B cell (primary cell): ENCODE results near the gene CDC45. TPM values are rescaled to one million over a fixed set of nuclear protein-coding genes. Genes with fewer than 3 reads are reported as not detected.

Source experiments
- ATAC-seq: fragments of 200-7000 bp; cut with Tn5 transposase; one replicate; pipeline ENCODE4 v1.10.0; 2021; ENCODE audit warnings: low read depth, mild to moderate bottlenecking, moderate number of reproducible peaks, moderate library complexity
- CTCF ChIA-PET: fragments of 350-600 bp; sonication (Branson Sonifier 250); formaldehyde crosslinking; loops from one replicate; lab custom pipeline; 2021; ENCODE audit warnings: antibody characterized with exemption, inconsistent platforms; lab: Charles Lee
- POLR2A ChIA-PET: fragments of 350-600 bp; sonication (Branson Sonifier 250); formaldehyde crosslinking; loops from one replicate; lab custom pipeline; 2021; ENCODE audit warnings: antibody characterized with exemption; lab: Charles Lee
- DNase-seq: peaks from one replicate; pipeline ENCODE4 v3.0.0; 2013
- H2AFZ ChIP-seq: 2 replicates; pipeline ENCODE4 v1.6.1; 2012; ENCODE audit warnings: mild to moderate bottlenecking, low read depth, low read length; ENCODE audit not compliant: insufficient read depth, poor library complexity, severe bottlenecking
- H3K27ac ChIP-seq, 2 donors: 1 replicate in 1 of 2; 2 replicates in 1 of 2; pipeline ENCODE4 v1.5.1; 2012 to 2013; ENCODE audit warnings: low read length in 2 of 2, mild to moderate bottlenecking in 2 of 2, moderate library complexity in 1 of 2
- H3K27me3 ChIP-seq, 4 experiments: fragments of 200-600 bp in 1 of 4; sonication (generic) in 1 of 4; replicated peaks in 1 of 4; 1 replicate in 2 of 4; 2 replicates in 2 of 4; pipeline versions ENCODE4 v1.6.1 to v1.7.0; 2013 to 2016; ENCODE audit warnings: low read length in 3 of 4, mild to moderate bottlenecking in 2 of 4, mixed read lengths in 1 of 4, moderate library complexity in 1 of 4; ENCODE audit not compliant: insufficient read depth in 4 of 4, control insufficient read depth in 3 of 4; ENCODE audit errors: control extremely low read depth in 1 of 4
- H3K36me3 ChIP-seq, 2 experiments: replicated peaks in 1 of 2; 1 replicate in 1 of 2; 2 replicates in 1 of 2; pipeline versions ENCODE4 v1.6.1 to v1.7.1; 2013; ENCODE audit warnings: low read length in 1 of 2; ENCODE audit not compliant: insufficient read depth in 2 of 2, control insufficient read depth in 1 of 2; ENCODE audit errors: control extremely low read depth in 1 of 2, extremely low read depth in 1 of 2
- H3K4me1 ChIP-seq, 2 donors: fragments of 200-600 bp in 1 of 2; sonication (generic) in 1 of 2; 1 replicate in 1 of 2; 2 replicates in 1 of 2; pipeline versions ENCODE4 v1.5.1 to v1.6.1; 2013 to 2017; ENCODE audit warnings: low read length in 2 of 2; ENCODE audit not compliant: control insufficient read depth in 2 of 2, insufficient read depth in 2 of 2
- H3K4me2 ChIP-seq: replicated peaks from 2 replicates; pipeline ENCODE3; 2012; ENCODE audit warnings: mild to moderate bottlenecking, low read depth, low read length; ENCODE audit not compliant: poor library complexity, severe bottlenecking
- H3K4me3 ChIP-seq, 5 experiments: fragments of 200-600 bp in 1 of 5; sonication (generic) in 1 of 5; 1 replicate in 3 of 5; 2 replicates in 2 of 5; pipeline versions ENCODE4 v1.5.1 to v1.7.0; 2011 to 2016; ENCODE audit warnings: low read length in 4 of 5, mild to moderate bottlenecking in 4 of 5, low read depth in 2 of 5, control low read depth in 1 of 5, moderate library complexity in 1 of 5; ENCODE audit not compliant: insufficient read depth in 1 of 5; ENCODE audit errors: control extremely low read depth in 1 of 5, extremely low read depth in 1 of 5
- H3K79me2 ChIP-seq: fragments of 200-600 bp; sonication (generic); one replicate; pipeline ENCODE4 v1.6.0; 2016; ENCODE audit warnings: low read length; ENCODE audit not compliant: control insufficient read depth, insufficient read depth
- H3K9ac ChIP-seq: fragments of 200-600 bp; sonication (generic); 2 replicates; pipeline ENCODE4 v1.6.1; 2017; ENCODE audit warnings: mild to moderate bottlenecking, low read length, moderate library complexity
- H3K9me3 ChIP-seq, 3 donors: one replicate each; pipeline versions ENCODE4 v1.6.1 to v1.7.1; 2013; ENCODE audit warnings: low read length in 2 of 3; ENCODE audit not compliant: control insufficient read depth in 2 of 3, insufficient read depth in 1 of 3; ENCODE audit errors: control extremely low read depth in 1 of 3
- H4K20me1 ChIP-seq: 2 replicates; pipeline ENCODE4 v1.6.0; 2012; ENCODE audit warnings: mild to moderate bottlenecking, low read length; ENCODE audit not compliant: insufficient read depth, control insufficient read depth, poor library complexity, severe bottlenecking
- H3K27ac Mint-ChIP-seq: one replicate; pipeline ENCODE4 v1.8.0; 2021; ENCODE audit warnings: mixed read lengths
- H3K27me3 Mint-ChIP-seq: one replicate; pipeline ENCODE4 v1.8.0; 2021; ENCODE audit warnings: mixed read lengths
- H3K4me1 Mint-ChIP-seq: one replicate; pipeline ENCODE4 v1.8.0; 2021; ENCODE audit warnings: mixed read lengths
- H3K4me3 Mint-ChIP-seq: one replicate; pipeline ENCODE4 v1.8.0; 2021; ENCODE audit warnings: mixed read lengths
- H3K9me3 Mint-ChIP-seq: one replicate; pipeline ENCODE4 v1.8.0; 2022; ENCODE audit warnings: mixed read lengths; ENCODE audit not compliant: insufficient read depth
- EZH2 ChIP-seq: IDR thresholded peaks from 2 replicates; pipeline ENCODE4 v1.6.1; 2012; ENCODE audit warnings: borderline replicate concordance, low read depth, mild to moderate bottlenecking, moderate library complexity, low read length; ENCODE audit not compliant: insufficient read depth, poor library complexity, severe bottlenecking
- whole genome bisulfite sequencing: methylation state at CpG from one replicate; pipeline ENCODE4 v1.1.5; 2013; ENCODE audit warnings: missing lambda C conversion rate; ENCODE audit not compliant: insufficient coverage; 5-methylcytosine and 5-hydroxymethylcytosine counted together
- intact Hi-C: fragments of 100-400 bp; cut with micrococcal nuclease; formaldehyde crosslinking; loops from one replicate; pipeline ENCODE4 v1.10.0; 2022
- polyA plus RNA-seq: library from polyadenylated mRNA; depleted of rRNA; stranded (reverse); fragments of >200 nt; gene quantifications from 2 replicates; pipeline ENCODE4 v1.2.3, GENCODE V29; 2012
- total RNA-seq, 2 donors: library from RNA; stranded (reverse); fragments of 120-200 nt in 1 of 2; gene quantifications; 1 replicate in 1 of 2; 2 replicates in 1 of 2; pipeline versions ENCODE4 v1.2.3 to v1.2.4, GENCODE V29; 2013 to 2022
- TF ChIP-seq, protein P1 (sequence below): fragments of 200-600 bp; IDR thresholded peaks from one replicate; pipeline ENCODE4 v1.8.0; 2022; ENCODE audit warnings: antibody characterized with exemption, mild to moderate bottlenecking

Gene CDC45
- total and polyA plus RNA-seq, 2 donors (not counting 1 experiment from before 2014, with no cell fraction given): 0.49 to 1.4 TPM

DNA sequence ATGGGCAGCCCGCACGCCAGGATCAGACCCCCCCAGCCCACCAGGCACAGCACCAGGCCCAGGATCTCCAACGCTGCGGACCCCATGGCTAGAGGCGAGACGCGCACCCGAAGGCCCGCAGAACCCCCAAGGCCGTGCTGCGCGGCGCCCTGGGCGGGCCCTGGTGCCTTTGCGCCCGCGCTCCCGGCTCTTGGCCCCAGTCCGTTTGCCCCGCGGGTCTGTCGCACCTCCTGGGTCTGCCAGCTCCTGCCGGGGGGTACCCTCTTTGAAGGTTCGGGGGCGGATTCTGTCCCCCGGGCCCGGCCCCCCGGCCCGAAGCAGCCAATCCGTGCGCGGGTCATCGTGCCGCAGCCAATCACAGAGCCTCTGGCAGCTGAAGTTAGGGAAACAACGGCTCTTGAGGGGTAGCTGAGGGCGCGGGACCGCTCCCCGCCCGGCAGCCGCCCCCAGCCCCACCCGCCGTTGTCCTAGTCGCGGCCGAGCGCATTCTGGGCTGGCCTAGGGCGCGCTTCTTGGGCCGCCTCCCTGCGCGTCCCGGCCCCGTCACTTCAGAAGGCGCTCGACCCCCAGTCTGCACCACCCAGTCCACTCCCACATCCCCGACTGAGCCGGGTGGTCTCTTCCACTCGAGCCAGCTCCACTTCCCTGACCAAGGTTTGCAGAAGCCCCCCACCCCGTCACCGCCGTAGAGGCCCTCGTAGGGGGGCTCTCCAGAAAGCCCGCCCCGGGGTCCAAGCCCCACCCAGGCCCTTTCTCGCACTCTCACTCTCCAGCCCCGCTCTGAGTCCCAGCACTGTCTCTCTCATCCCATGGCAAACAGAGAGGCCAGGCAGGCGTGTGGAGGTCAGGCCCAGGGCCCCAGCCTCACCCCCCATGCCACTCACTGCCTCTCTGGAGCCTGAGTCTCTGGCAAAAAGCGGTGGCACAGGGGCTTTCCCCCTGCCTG is 44.7 kb downstream of the CDC45 start, which contains the start of gene CLDN5:
CLDN5 (minus strand) TSS at position 241 of the 946 bp plus-strand sequence; CDS start at position 86, 155 bp downstream.
- TF ChIP-seq, protein P1, sequence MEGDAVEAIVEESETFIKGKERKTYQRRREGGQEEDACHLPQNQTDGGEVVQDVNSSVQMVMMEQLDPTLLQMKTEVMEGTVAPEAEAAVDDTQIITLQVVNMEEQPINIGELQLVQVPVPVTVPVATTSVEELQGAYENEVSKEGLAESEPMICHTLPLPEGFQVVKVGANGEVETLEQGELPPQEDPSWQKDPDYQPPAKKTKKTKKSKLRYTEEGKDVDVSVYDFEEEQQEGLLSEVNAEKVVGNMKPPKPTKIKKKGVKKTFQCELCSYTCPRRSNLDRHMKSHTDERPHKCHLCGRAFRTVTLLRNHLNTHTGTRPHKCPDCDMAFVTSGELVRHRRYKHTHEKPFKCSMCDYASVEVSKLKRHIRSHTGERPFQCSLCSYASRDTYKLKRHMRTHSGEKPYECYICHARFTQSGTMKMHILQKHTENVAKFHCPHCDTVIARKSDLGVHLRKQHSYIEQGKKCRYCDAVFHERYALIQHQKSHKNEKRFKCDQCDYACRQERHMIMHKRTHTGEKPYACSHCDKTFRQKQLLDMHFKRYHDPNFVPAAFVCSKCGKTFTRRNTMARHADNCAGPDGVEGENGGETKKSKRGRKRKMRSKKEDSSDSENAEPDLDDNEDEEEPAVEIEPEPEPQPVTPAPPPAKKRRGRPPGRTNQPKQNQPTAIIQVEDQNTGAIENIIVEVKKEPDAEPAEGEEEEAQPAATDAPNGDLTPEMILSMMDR: no peak
- no peak for TF ChIP-seq EZH2
- Histone ChIP-seq H4K20me1 (no peaks in the 10 kb centered on the region), H3K27me3 (peaks cover 0 to 37% (median 5%) of the 10 kb centered on the region in 4 experiments), H3K36me3 (no peaks in the 10 kb centered on the region), H3K4me2 (peak within 1 kb of the TSS; percentile 54), H3K27ac (no peak within 1 kb of the TSS), H3K4me3 (peak within 1 kb of the TSS in 1 of 5 experiments; percentile 5), H3K9me3 (peaks cover 0 to 2% (median 0%) of the 10 kb centered on the region in 3 donors), H3K9ac (peak within 1 kb of the TSS; percentile 7), H2AFZ (no peak within 1 kb of the TSS), H3K79me2 (no peaks in the 10 kb centered on the region), H3K4me1 (peaks cover 8 to 22% of the 10 kb centered on the region in 2 donors)
- CTCF ChIA-PET: no interaction called here
- POLR2A ChIA-PET: no interaction called here
- no peak within 1 kb of the TSS for H3K27ac Mint-ChIP-seq
- ATAC-seq (no peak), DNase-seq (no peak)
- H3K9me3 Mint-ChIP-seq: no peaks in the 10 kb centered on the region
- peak within 1 kb of the TSS; percentile 64 for H3K4me3 Mint-ChIP-seq
- 9% methylated on average over 69 of the region's 69 CpGs for WGBS
- intact Hi-C loops: no loop called here
- H3K27me3 Mint-ChIP-seq: peaks cover 26% of the 10 kb centered on the region
- H3K4me1 Mint-ChIP-seq: peaks cover 12% of the 10 kb centered on the region

DNA sequence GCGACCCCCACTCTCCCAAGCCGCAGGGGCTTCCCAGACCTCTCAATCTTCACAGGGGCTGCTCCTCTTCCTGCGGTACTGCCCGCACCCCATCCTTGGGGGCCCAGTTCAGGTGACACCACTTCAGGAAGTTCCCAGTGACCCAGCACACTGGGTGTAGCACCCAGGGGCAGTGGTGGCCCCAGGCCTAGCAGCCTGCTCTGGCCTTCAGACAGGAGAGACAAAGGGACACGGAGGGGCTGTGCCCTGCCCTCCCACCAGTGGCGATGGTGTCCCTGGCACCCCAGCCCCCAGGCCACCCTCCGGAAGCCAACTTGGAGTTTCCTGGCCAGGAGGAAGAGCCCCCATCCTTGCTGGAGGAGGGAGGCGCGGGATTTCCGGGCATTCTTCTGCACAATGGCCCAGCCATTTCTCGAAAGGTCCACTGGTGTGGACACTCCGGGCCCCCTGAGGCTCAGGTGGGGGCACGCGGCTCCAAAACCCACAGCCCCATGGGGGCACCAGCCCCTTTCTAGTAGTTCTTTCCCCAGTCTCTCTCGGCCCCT is 45.5 kb downstream of the CDC45 start:
- Histone ChIP-seq H3K79me2 (no peaks in the 10 kb centered on the region), H3K4me1 (peaks cover 8 to 22% of the 10 kb centered on the region in 2 donors), H3K27me3 (peaks cover 0 to 37% (median 5%) of the 10 kb centered on the region in 4 experiments), H3K4me2 (no peak overlapping the region), H3K27ac (no peak overlapping the region), H2AFZ (no peak overlapping the region), H3K4me3 (no peak overlapping the region), H3K9ac (no peak overlapping the region), H3K9me3 (peaks cover 0 to 2% (median 0%) of the 10 kb centered on the region in 3 donors), H4K20me1 (no peaks in the 10 kb centered on the region), H3K36me3 (no peaks in the 10 kb centered on the region)
- no peak for TF ChIP-seq EZH2
- intact Hi-C loops: no loop called here
- Mint-ChIP-seq H3K4me1 (peaks cover 12% of the 10 kb centered on the region), H3K27ac (no peak overlapping the region), H3K27me3 (peaks cover 26% of the 10 kb centered on the region), H3K4me3 (peak overlapping the region; percentile 37), H3K9me3 (no peaks in the 10 kb centered on the region)
- ATAC-seq (no peak), DNase-seq (no peak)
- ChIA-PET CTCF (no interaction called here), POLR2A (no interaction called here)
- 86% methylated on average over 15 of the region's 15 CpGs for WGBS
